Stimulated activated naive B cell treated with anti-CD40 and anti-IgM and Interleukin-4, amounts not matched to agents 10 μg/mL and 1 μg/mL and 100 μg/mL, for 72 hours (primary cell): ENCODE data around the gene KIAA1958.
"Not testable (repeated sequence)": the region's sequence is repeated elsewhere in the genome, so short reads cannot be mapped to it uniquely, and the experiment has no call there.

Source experiments
- ATAC-seq, 2 donors: fragments of 150-1000 bp; cut with Tn5 transposase; replicated peaks; 2 replicates each; pipeline ENCODE4 v1.10.0; 2021; ENCODE audit warnings: moderate library complexity in 1 of 2
- DNase-seq: peaks from one replicate; pipeline ENCODE4 v3.0.0; 2021
- H3K27ac Mint-ChIP-seq: one replicate; pipeline ENCODE4 v1.8.0; 2022; ENCODE audit warnings: mild to moderate bottlenecking, mixed read lengths
- H3K27me3 Mint-ChIP-seq, 2 donors: one replicate each; pipeline ENCODE4 v1.8.0; 2022; ENCODE audit warnings: mixed read lengths in 2 of 2
- H3K36me3 Mint-ChIP-seq, 2 donors: one replicate each; pipeline ENCODE4 v1.8.0; 2022; ENCODE audit warnings: mixed read lengths in 2 of 2, mild to moderate bottlenecking in 1 of 2
- H3K4me1 Mint-ChIP-seq, 2 donors: one replicate each; pipeline ENCODE4 v1.8.0; 2022; ENCODE audit warnings: mixed read lengths in 2 of 2, mild to moderate bottlenecking in 1 of 2
- H3K4me3 Mint-ChIP-seq, 2 donors: one replicate each; pipeline ENCODE4 v1.8.0; 2022; ENCODE audit warnings: mild to moderate bottlenecking in 2 of 2, mixed read lengths in 2 of 2, moderate library complexity in 1 of 2
- H3K9me3 Mint-ChIP-seq, 2 donors: one replicate each; pipeline ENCODE4 v1.8.0; 2022; ENCODE audit warnings: mixed read lengths in 2 of 2, mild to moderate bottlenecking in 1 of 2

Gene KIAA1958

DNA sequence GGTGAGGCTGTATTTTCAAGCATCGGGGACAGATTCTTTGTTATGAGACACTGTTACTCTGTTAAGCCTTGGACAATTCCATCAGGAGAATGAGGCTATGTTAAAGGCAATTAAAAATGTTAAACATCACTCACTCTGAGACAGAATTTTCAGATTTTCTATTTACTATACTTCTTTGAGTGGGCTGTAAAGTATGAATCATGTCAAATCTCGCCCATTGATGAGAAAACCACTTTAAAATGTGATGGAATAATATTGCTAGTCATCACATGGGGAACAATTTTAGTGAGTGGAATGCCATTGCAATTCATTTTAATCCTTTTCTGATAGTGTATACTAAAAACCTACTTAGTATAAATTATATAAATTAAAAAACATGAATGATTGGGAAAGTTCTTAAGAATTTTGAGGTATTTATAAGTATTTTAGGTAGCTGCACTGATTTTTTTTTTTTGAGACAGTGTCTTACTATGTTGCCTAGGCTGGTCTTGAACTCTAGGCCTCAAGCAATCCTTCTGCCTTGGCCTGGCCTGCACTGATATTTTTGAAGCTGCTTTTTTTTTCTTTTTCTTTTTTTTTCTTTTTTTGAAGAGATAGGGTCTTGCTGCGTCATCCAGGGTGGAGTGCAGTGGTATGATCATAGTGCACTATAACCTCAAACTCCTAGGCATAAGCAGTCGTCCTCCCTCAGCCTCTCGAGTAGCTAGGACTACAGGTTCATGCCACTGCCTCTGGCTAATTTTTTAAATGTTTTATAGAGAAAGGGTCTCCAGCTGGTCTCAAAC, 73.2 kb downstream of the KIAA1958 start:
- Mint-ChIP-seq H3K4me1 (peaks cover 0 to 8% of the 10 kb centered on the region in 2 donors), H3K27ac (no peak overlapping the region), H3K9me3 (peaks cover 0 to 2% of the 10 kb centered on the region in 2 donors), H3K4me3 (no peak overlapping the region), H3K27me3 (no peaks in the 10 kb centered on the region), H3K36me3 (peaks cover 1 to 3% of the 10 kb centered on the region in 2 donors)
- ATAC-seq (no peak), DNase-seq (no peak)

DNA sequence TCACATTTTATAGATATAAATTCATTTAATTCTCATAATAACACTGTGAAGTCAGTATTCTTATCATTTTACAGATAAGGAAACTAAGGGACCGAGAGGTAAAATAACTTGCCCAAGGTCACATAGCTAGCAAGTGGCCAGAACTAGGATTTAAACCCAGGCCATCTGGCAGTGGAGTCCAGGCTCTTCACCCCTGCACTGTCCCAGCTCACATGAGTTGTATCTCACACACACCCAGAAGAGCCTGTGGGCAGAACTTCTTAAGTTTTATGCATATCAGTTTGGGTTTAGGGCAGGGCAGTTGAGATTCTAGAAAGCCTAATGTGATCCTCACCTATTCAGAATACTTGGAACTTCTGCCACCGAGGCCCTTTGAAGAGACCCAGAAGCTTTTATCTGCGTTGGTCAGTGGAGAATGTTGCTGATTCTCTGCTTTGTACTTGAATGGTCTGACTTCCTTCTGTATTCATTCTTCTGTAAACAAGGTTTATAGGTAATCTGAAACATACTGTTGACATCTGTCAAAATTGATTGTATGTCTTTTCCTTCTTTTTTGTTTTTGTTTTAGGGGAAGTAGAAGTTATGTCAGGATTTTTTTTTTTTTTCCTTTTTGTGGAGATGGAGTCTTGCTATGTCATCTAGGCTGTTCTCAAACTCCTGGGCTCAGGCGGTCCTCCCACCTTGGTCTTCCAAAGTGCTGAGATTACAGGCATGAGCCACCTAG, 75.8 kb downstream of the KIAA1958 start:
- Mint-ChIP-seq H3K36me3 (peaks cover 0 to 1% of the 10 kb centered on the region in 2 donors), H3K27me3 (no peaks in the 10 kb centered on the region), H3K27ac (no peak overlapping the region), H3K9me3 (peaks cover 0 to 2% of the 10 kb centered on the region in 2 donors), H3K4me1 (peaks cover 0 to 12% of the 10 kb centered on the region in 2 donors), H3K4me3 (no peak overlapping the region)
- ATAC-seq, result no peak
- DNase-seq, result no peak

DNA sequence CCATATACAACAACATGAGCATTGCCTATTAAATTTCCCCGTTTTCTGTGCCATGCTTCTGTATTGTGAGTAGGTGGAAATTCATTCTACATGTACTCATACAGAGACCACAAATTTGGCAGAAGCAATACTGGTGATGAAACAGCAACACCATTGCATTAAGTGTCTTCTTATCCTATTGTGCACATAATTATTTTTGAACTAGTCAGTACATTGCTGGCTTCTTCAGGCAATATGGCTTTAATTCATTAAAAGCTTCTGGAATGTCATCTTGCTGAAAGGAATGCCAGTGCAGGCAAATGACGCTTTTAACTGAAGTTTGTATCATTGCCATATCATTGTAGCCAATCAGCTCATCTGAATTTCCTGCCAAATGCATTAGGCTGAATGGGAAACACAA, 82.6 kb downstream of the KIAA1958 start:
- Mint-ChIP-seq H3K4me1 (peaks cover 9 to 14% of the 10 kb centered on the region in 2 donors), H3K27ac (no peak overlapping the region), H3K36me3 (no peaks in the 10 kb centered on the region), H3K27me3 (no peaks in the 10 kb centered on the region), H3K4me3 (no peak overlapping the region), H3K9me3 (peaks cover 0 to under 1% of the 10 kb centered on the region in 2 donors)
- DNase-seq (no peak), ATAC-seq (no peak)

DNA sequence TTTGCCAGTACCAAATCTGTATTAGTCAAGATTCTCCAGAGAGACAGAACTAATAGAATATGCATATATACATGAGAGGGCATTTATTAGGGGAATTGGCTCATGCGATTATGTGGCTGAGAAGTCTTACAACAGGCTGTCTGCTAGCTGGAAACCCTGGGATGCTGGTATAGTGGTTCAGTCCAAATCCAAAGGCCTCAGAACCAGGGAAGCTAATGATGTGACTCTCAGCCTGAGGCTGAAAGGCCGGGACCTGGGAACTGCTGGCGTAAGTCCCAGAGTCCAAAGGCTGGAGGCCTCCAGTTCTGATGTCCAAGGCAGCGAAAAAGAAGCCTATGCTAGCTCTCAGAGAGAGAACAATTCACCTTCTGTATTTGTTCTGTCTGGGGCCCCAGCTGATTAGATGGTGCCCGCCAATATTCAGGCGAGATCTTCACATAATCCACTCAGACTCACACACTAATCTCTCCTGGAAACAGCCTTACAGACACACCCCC, 84.1 kb downstream of the KIAA1958 start:
- H3K36me3 Mint-ChIP-seq, result peaks cover 8 to 9% of the 10 kb centered on the region in 2 donors
- H3K4me3 Mint-ChIP-seq, result no peak overlapping the region
- DNase-seq (no peak), ATAC-seq (no peak)
- H3K4me1 Mint-ChIP-seq, result peaks cover 9 to 14% of the 10 kb centered on the region in 2 donors
- no peak overlapping the region for H3K27ac Mint-ChIP-seq
- peaks cover 0 to 2% of the 10 kb centered on the region in 2 donors for H3K9me3 Mint-ChIP-seq
- H3K27me3 Mint-ChIP-seq, result no peaks in the 10 kb centered on the region

DNA sequence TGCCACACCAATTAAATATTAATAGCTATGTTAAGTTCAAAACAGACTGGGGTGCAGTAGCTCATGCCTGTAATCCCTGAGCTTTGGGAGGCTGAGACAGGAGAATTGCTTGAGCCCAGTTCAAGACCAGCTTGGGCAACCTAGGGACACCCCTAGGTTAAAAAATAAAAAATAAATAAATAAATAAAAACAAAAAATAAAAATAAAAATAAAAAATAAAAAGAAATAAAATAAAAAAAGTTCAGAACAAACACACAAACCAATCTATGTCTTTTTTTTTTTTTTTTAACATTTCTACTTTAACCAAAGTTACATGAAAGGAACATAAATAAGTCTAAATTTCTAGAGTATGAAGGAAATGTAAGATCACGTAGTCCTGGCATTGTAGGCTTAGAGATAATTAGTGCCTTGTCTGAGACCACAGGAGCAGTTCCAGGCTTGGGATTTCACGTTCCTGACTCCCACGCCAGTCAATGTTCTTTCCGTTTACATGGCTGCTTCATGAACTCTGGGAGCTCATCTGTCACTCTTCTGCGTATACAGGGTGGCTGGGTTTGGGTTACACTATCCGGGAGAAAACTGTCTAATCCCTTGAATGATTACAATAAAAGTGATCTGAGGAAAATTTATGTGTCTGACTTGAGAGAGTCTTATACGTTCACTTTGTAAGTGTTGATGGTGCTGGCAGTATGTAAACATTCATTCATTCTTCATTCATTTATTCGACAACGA, 85.2 kb downstream of the KIAA1958 start:
- Mint-ChIP-seq H3K36me3 (peaks cover 12 to 14% of the 10 kb centered on the region in 2 donors), H3K27me3 (no peaks in the 10 kb centered on the region), H3K4me1 (peaks cover 9 to 14% of the 10 kb centered on the region in 2 donors), H3K4me3 (no peak overlapping the region), H3K27ac (no peak overlapping the region), H3K9me3 (peaks cover 0 to 2% of the 10 kb centered on the region in 2 donors)
- DNase-seq (no peak), ATAC-seq (no peak)

DNA sequence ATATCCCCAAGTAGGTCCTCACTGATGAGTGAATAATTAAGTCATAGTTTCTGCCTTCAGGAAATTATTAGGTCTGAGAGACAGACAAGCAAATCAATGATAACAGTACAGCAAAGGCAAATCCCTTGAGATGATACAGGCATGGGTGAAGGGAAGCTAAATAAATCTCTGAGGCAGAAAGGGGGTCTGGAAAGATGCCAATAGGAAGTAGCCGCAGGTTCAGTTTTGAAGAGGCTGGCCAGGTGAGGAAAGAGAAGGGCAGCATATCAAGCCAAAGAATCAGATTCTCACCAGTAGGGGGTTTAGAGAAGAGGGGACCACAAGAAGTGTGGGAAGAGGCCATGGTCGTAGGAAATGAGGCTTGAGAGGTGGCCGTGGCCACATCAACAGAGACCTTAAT, 85.8 kb downstream of the KIAA1958 start:
- Mint-ChIP-seq H3K27me3 (no peaks in the 10 kb centered on the region), H3K36me3 (peaks cover 12 to 14% of the 10 kb centered on the region in 2 donors), H3K4me1 (peaks cover 9 to 10% of the 10 kb centered on the region in 2 donors), H3K27ac (no peak overlapping the region), H3K9me3 (peaks cover 0 to 2% of the 10 kb centered on the region in 2 donors), H3K4me3 (no peak overlapping the region)
- DNase-seq (no peak), ATAC-seq (no peak)

DNA sequence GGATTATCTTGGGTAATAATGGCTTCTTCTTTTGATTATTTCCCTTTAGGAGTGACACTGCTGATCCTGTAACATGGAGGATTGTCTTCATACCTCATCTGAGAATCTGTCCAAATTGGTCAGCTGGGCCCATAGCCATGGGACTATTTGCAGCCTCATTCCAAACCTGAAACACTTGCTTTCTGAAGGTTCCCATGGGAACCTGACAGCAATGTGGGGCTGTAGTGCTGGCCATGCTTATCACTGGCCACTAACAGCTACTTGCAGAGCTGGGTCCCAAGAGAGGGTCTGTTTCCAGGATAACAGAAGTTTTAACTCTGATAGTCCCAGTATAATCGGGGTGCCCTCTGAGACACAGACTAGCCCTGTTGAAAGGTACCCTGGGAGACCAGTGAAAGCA, 87.4 kb downstream of the KIAA1958 start:
- peaks cover 12 to 14% of the 10 kb centered on the region in 2 donors for H3K36me3 Mint-ChIP-seq
- H3K27ac Mint-ChIP-seq, result no peak overlapping the region
- H3K4me1 Mint-ChIP-seq, result peaks cover 7 to 9% of the 10 kb centered on the region in 2 donors
- H3K4me3 Mint-ChIP-seq, result no peak overlapping the region
- no peaks in the 10 kb centered on the region for H3K27me3 Mint-ChIP-seq
- H3K9me3 Mint-ChIP-seq, result peaks cover 0 to 2% of the 10 kb centered on the region in 2 donors
- ATAC-seq (no peak), DNase-seq (no peak)

DNA sequence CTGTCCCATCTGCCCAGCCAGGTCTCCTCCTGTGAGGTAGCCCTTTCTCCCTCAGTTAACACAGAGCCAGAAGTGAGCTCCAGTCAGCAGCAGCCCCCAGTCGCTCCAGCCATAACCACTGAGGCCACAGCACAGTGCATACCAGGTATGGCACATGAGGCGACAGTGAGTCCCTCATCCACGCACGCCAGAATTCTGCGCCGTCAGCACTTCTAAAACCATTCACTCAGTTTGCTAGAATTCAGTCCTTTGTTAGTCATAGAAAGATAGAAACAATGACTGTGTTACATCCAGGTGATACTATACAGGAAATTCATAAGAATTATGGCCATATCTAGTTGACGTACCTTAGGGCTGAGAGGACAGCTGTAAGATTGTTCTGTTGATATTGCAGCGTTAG, 88.5 kb downstream of the KIAA1958 start:
- Mint-ChIP-seq H3K4me3 (no peak overlapping the region), H3K36me3 (peaks cover 12 to 14% of the 10 kb centered on the region in 2 donors), H3K27me3 (no peaks in the 10 kb centered on the region), H3K9me3 (peaks cover 0 to 2% of the 10 kb centered on the region in 2 donors), H3K27ac (no peak overlapping the region), H3K4me1 (peaks cover 9 to 12% of the 10 kb centered on the region in 2 donors)
- ATAC-seq, result no peak
- no peak for DNase-seq

DNA sequence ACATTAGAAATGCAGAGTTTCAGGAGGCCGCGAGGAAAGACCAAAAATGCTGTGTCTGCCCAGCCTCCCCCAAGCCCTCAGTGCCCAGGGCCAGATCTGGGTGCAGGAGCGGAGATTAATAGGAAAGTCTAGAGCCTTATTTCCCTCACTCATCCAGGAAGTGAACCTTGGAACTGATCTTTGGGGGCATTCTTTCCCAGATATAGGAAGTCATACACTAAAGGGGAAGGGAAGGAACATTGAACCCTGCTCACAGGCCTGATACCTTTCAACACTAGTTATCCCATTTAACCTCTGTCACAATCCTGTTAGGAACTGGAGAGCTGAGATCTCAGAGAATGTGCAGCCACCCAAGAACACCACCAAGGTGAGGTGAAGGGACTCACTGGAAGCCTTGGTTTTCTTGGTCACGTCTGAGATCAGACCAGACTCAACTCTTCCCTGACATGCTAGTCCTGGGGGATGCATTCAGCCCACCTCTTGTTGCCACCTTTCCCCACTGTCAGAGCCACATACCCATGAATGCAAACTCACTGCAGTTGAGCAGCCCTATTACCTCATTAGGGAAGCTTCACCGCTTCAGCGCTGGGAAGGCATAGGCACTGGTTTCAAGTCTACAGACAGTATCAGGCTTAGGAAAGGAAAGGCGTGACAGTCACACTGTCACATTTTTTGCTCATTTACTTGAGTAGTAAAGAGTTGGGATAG, 95.0 kb downstream of the KIAA1958 start:
- ATAC-seq, result no peak
- peaks cover under 1% of the 10 kb centered on the region in 2 donors for H3K36me3 Mint-ChIP-seq

DNA sequence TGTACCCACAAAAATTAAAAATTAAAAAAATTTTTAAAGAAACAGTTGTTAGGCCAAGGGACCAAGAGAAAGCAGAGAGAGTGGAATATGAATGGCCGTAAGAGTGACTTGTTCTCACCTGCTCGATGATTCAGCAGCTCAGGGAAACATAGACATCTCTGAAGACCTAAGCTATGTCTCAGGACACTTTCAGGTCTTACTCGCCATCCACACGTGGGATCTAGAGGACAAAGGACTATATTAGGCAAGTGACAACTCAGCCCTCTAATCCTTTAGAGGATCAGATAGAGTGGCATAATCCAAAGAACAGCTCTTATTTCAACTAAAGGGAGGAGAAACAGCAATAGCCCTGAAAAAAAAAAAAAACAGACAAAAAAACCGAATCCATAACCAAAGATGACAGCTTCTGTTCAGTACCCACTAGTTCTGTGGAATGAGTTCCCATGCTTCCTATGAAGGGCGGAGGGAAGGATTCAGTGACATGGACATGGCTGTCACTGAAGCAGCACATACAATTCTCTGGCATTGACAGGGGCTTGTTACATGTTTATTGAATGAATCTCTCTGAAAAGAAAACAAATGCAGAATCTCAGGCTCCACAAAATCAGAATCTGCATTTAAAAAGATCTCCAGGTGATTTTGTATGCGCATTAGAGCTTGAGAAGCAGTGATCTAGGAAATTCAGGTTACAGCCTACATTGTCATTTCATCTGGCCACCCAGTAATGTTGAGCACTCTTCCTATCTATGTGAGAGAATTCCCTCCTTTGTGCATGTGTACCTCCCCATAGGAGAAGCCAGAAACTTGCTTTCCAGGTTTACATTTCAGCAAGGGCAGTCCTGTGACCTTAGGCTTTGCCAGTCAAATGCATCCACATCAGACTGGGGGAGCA, 96.0 kb downstream of the KIAA1958 start:
- Mint-ChIP-seq H3K4me3 (no peak overlapping the region), H3K9me3 (no peaks in the 10 kb centered on the region), H3K4me1 (peaks cover 2 to 6% of the 10 kb centered on the region in 2 donors), H3K27ac (no peak overlapping the region), H3K36me3 (no peaks in the 10 kb centered on the region), H3K27me3 (no peaks in the 10 kb centered on the region)
- ATAC-seq (no peak), DNase-seq (no peak)

More for the DNA sequence above, 95.0 kb downstream of the KIAA1958 start:
- DNase-seq, result no peak
- H3K4me1 Mint-ChIP-seq, result peaks cover 0 to 6% of the 10 kb centered on the region in 2 donors
- no peaks in the 10 kb centered on the region for H3K9me3 Mint-ChIP-seq
- no peak overlapping the region for H3K4me3 Mint-ChIP-seq
- H3K27me3 Mint-ChIP-seq, result no peaks in the 10 kb centered on the region
- H3K27ac Mint-ChIP-seq, result no peak overlapping the region

DNA sequence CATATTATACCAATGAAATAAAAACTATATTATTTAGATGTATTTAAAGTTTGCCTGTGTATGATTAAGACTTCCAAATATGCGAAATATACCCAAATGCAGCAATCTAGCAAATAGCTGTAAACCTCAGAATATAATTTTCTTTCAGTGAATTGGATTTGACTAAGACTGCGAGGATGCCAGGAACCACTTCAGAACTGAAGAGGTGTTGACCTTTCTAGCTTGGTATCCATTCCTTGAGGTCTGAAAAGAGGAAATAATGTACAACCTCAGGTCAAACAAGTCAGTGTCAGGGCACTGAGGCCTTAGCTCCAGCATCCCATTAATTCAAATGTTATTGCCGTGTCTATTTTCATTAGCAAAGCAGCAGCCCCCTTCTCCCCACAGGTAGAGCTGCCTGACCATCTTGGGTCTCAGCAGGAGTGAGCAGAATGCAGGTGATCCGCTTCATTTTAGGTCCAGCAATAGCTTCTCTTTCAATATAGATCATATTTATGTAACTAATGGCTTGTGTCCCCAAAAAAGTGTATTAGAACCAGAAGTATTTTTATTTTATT, 100.0 kb downstream of the KIAA1958 start:
- no peaks in the 10 kb centered on the region for H3K27me3 Mint-ChIP-seq
- no peak for DNase-seq
- no peaks in the 10 kb centered on the region for H3K9me3 Mint-ChIP-seq
- H3K4me3 Mint-ChIP-seq, result no peak overlapping the region
- no peaks in the 10 kb centered on the region for H3K36me3 Mint-ChIP-seq
- peaks cover 0 to 2% of the 10 kb centered on the region in 2 donors for H3K4me1 Mint-ChIP-seq
- peak; percentile 61 to 80 for ATAC-seq
- H3K27ac Mint-ChIP-seq, result no peak overlapping the region

DNA sequence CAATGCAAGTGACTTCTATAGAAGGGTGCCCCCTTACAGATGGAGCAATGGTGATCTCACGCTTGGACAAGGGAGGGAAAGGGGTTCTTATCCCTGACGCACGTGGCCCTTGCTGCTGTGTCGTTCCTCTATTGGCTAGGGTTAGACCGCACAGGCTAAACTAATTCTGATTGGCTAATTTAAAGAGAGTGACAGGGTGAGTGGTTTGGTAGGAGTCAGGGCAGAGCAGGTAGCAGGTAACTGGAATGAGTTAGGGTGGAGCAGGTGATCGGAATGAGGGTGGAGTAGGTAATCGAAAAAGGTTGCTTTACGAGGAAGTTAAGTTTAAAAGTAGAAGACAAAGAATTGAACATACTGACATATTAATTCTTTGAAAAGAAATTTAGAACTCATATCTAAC, 105.2 kb downstream of the KIAA1958 start:
- H3K4me3 Mint-ChIP-seq, H3K27me3 Mint-ChIP-seq, H3K9me3 Mint-ChIP-seq, DNase-seq, ATAC-seq, H3K27ac Mint-ChIP-seq, H3K36me3 Mint-ChIP-seq, H3K4me1 Mint-ChIP-seq: not testable (repeated sequence)

DNA sequence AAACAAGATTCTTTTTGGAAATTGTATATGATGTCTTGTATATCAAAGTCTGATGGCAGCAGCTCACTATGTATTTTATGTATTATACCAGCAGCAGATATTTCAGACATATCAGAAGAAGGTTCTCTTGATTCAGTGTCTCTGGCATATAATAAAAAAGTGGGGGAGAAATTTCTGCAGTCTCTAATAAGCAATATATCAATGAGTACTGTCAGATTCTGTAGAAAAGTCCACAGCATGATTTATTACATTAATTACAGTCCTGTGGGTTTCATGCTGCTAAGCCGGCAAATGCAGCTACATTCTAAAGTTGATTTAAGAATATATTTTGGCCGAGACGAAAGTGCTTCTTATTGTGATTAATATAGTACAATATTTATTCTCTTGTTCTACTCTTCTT, 113.1 kb downstream of the KIAA1958 start:
- ATAC-seq, result no peak
- H3K4me3 Mint-ChIP-seq, result no peak overlapping the region
- no peaks in the 10 kb centered on the region for H3K4me1 Mint-ChIP-seq

More for the DNA sequence above, 113.1 kb downstream of the KIAA1958 start:
- DNase-seq, result no peak
- Mint-ChIP-seq H3K9me3 (no peaks in the 10 kb centered on the region), H3K27me3 (no peaks in the 10 kb centered on the region), H3K36me3 (no peaks in the 10 kb centered on the region), H3K27ac (no peak overlapping the region)
